GM21786 (cell line): ENCODE data around the gene TP53BP1.
A peak's percentile ranks its signal among the peaks of the same experiment; 100 is the strongest.
"Not testable (repeated sequence)": the region's sequence is repeated elsewhere in the genome, so short reads cannot be mapped to it uniquely, and the experiment has no call there.

Experiments used
- ATAC-seq: cut with Tn5 transposase; IDR thresholded peaks from one replicate; pipeline ENCODE4 v1.9.1; 2021; ENCODE audit not compliant: unreplicated experiment

Gene TP53BP1

GRCh38 chr15:43433165-43433564 is 59.8 kb downstream of the TP53BP1 start:
- ATAC-seq = no peak

GRCh38 chr15:43429687-43430086 is 63.3 kb downstream of the TP53BP1 start:
- no peak for ATAC-seq

- no peak for ATAC-seq
Observed at GRCh38 chr15:43423793-43424192, 69.2 kb downstream of the TP53BP1 start.

- no peak for ATAC-seq
Observed at GRCh38 chr15:43420876-43421275, 72.1 kb downstream of the TP53BP1 start.

GRCh38 chr15:43420435-43420834 is 72.5 kb downstream of the TP53BP1 start:
- ATAC-seq = no peak

GRCh38 chr15:43414196-43414595 is 78.8 kb downstream of the TP53BP1 start:
- ATAC-seq = no peak

GRCh38 chr15:43412096-43412495 is 80.9 kb downstream of the TP53BP1 start:
- no peak for ATAC-seq

GRCh38 chr15:43410572-43411214 is 82.3 kb downstream of the TP53BP1 start:
- no peak for ATAC-seq

GRCh38 chr15:43408789-43409188 is 84.2 kb downstream of the TP53BP1 start:
- no peak for ATAC-seq

- ATAC-seq = no peak
Observed at GRCh38 chr15:43406808-43407207, 86.1 kb downstream of the TP53BP1 start.

GRCh38 chr15:43406189-43406588 is 86.8 kb downstream of the TP53BP1 start:
- ATAC-seq = no peak

- no peak for ATAC-seq
Observed at GRCh38 chr15:43404130-43404529, 88.8 kb downstream of the TP53BP1 start.

- no peak for ATAC-seq
Observed at GRCh38 chr15:43403616-43404015, 89.3 kb downstream of the TP53BP1 start.

- no peak for ATAC-seq
Observed at GRCh38 chr15:43402255-43402654, 90.7 kb downstream of the TP53BP1 start.

- not testable (repeated sequence) for ATAC-seq
Observed at GRCh38 chr15:43393592-43393991, 99.4 kb downstream of the TP53BP1 start.

- ATAC-seq = no peak
Observed at GRCh38 chr15:43390723-43391122, 102.2 kb downstream of the TP53BP1 start.

- ATAC-seq = no peak
Observed at GRCh38 chr15:43383070-43383469, 109.9 kb downstream of the TP53BP1 start.

GRCh38 chr15:43382310-43382709 is 110.6 kb downstream of the TP53BP1 start:
- ATAC-seq = no peak

- ATAC-seq = no peak
Observed at GRCh38 chr15:43378601-43379000, 114.4 kb downstream of the TP53BP1 start.

GRCh38 chr15:43376017-43376705 is 116.8 kb downstream of the TP53BP1 start:
- no peak for ATAC-seq

- ATAC-seq = peak; percentile 71
Observed at GRCh38 chr15:43370975-43371974, 121.7 kb downstream of the TP53BP1 start, which contains the start of the genes TUBGCP4 and ZSCAN29. TUBGCP4 (plus strand) TSS chr15:43371101; CDS start chr15:43371355, 254 bp downstream. ZSCAN29 (minus strand) TSS chr15:43371043; CDS start chr15:43369913, 1,130 bp downstream.
